Thyroid gland (tissue), 4 donors: Measurements from ENCODE around the gene APEX1. TPM values are rescaled to one million over a fixed set of nuclear protein-coding genes. Genes with fewer than 3 reads are reported as not detected.

ENCODE experiments used
- DNase-seq, 2 donors: peaks; one replicate each; pipeline ENCODE4 v3.0.0-alpha.2; 2019
- H3K27ac ChIP-seq, 3 donors: fragments of 200-600 bp; sonication (generic); 1 replicate in 2 of 3; 2 replicates in 1 of 3; pipeline ENCODE4 v1.5.1; 2016 to 2019; ENCODE audit warnings: mild to moderate bottlenecking in 1 of 3, moderate library complexity in 1 of 3
- H3K27me3 ChIP-seq: fragments of 200-600 bp; sonication (generic); one replicate; pipeline ENCODE4 v1.5.1; 2019
- H3K36me3 ChIP-seq, 2 donors: fragments of 200-600 bp; sonication (generic); one replicate each; pipeline ENCODE4 v1.5.1; 2016 to 2019
- H3K4me1 ChIP-seq, 2 donors: fragments of 200-600 bp; sonication (generic); one replicate each; pipeline ENCODE4 v1.5.1; 2017 to 2019
- H3K4me3 ChIP-seq, 3 donors: fragments of 200-600 bp; sonication (generic); replicated peaks in 1 of 3; 1 replicate in 2 of 3; 2 replicates in 1 of 3; pipeline ENCODE4 v1.5.1; 2016; ENCODE audit warnings: mild to moderate bottlenecking in 1 of 3
- H3K9me3 ChIP-seq: fragments of 200-600 bp; sonication (generic); one replicate; pipeline ENCODE4 v1.5.1; 2017
- CTCF ChIP-seq, 6 experiments: fragments of 200-600 bp in 3 of 6; fragments of 450-650 bp in 3 of 6; sonication (generic) in 3 of 6; IDR thresholded peaks; one replicate each; pipeline ENCODE4 v1.5.1; 2016 to 2019; ENCODE audit warnings: antibody characterized with exemption in 6 of 6, mild to moderate bottlenecking in 2 of 6, inconsistent platforms in 1 of 6, moderate library complexity in 1 of 6
- POLR2A ChIP-seq, 2 donors: fragments of 450-650 bp; IDR thresholded peaks; one replicate each; pipeline ENCODE4 v1.6.1; 2017; ENCODE audit warnings: antibody characterized with exemption in 2 of 2, mild to moderate bottlenecking in 2 of 2, moderate library complexity in 1 of 2
- WGBS, 2 donors: methylation state at CpG; one replicate each; pipeline ENCODE4 v1.1.5; 2017; 5-methylcytosine and 5-hydroxymethylcytosine counted together
- intact Hi-C: fragments of 100-400 bp; cut with DNase I; formaldehyde crosslinking; loops from one replicate; pipeline ENCODE4 v1.15.1; 2023
- total RNA-seq, 4 donors: library from RNA; depleted of rRNA; stranded (reverse); fragments of >200 nt; gene quantifications; one replicate each; pipeline ENCODE4 v1.2.3, GENCODE V29; 2016

APEX1 gene
- total RNA-seq, 4 donors from 2014 or later = 133 to 179 (median 142) TPM

- DNase-seq = peak; percentile 32 to 53
- TF ChIP-seq CTCF (IDR thresholded peaks at IDR 0.05) (no peak), POLR2A (IDR thresholded peaks at IDR 0.05) (no peak)
- Histone ChIP-seq H3K9me3 (no peaks in the 10 kb centered on the region), H3K27me3 (no peaks in the 10 kb centered on the region), H3K27ac (peak overlapping the region in 1 of 3 donors; percentile 56), H3K4me1 (peaks cover 10 to 14% of the 10 kb centered on the region in 2 donors), H3K4me3 (peak overlapping the region in 1 of 3 donors; percentile 10), H3K36me3 (no peaks in the 10 kb centered on the region)
- WGBS, 2 donors = 26 to 34% methylated on average over 20 to 44 of the region's 44 CpGs
- intact Hi-C loops = no loop called here
These were observed 20.1 kb upstream of the APEX1 start for GRCh38 chr14:20434701-20435581.

- Histone ChIP-seq H3K4me1 (peaks cover 5 to 9% of the 10 kb centered on the region in 2 donors), H3K9me3 (no peaks in the 10 kb centered on the region), H3K27me3 (no peaks in the 10 kb centered on the region), H3K27ac (peak within 1 kb of the TSS in 1 of 3 donors; percentile 56), H3K4me3 (peak within 1 kb of the TSS in 1 of 3 donors; percentile 10), H3K36me3 (no peaks in the 10 kb centered on the region)
- TF ChIP-seq POLR2A (IDR thresholded peaks at IDR 0.05) (no peak), CTCF (IDR thresholded peaks at IDR 0.05) (no peak)
- 65 to 78% methylated on average over 16 to 17 of the region's 17 CpGs for WGBS, 2 donors
- DNase-seq = no peak
- intact Hi-C loops = no loop called here
These were observed 19.3 kb upstream of the APEX1 start, which contains the start of gene KLHL33 for GRCh38 chr14:20435582-20436362. Gene KLHL33 (minus strand): TSS chr14:20436166. CDS start chr14:20435811, 355 bp downstream.

- Histone ChIP-seq H3K27ac (no peak overlapping the region), H3K36me3 (no peaks in the 10 kb centered on the region), H3K9me3 (no peaks in the 10 kb centered on the region), H3K4me3 (no peak overlapping the region), H3K4me1 (peaks cover 5 to 9% of the 10 kb centered on the region in 2 donors), H3K27me3 (no peaks in the 10 kb centered on the region)
- TF ChIP-seq POLR2A (IDR thresholded peaks at IDR 0.05) (no peak), CTCF (IDR thresholded peaks at IDR 0.05) (no peak)
- DNase-seq = no peak
- intact Hi-C loops = no loop called here
- 95 to 99% methylated on average over 4 of the region's 4 CpGs for WGBS, 2 donors
These were observed 18.7 kb upstream of the APEX1 start for GRCh38 chr14:20436363-20436755.

- Histone ChIP-seq H3K4me3 (no peak overlapping the region), H3K27me3 (no peaks in the 10 kb centered on the region), H3K9me3 (no peaks in the 10 kb centered on the region), H3K4me1 (peaks cover 5 to 14% of the 10 kb centered on the region in 2 donors), H3K36me3 (no peaks in the 10 kb centered on the region), H3K27ac (no peak overlapping the region)
- intact Hi-C loops = no loop called here
- WGBS, 2 donors = 90 to 93% methylated on average over 7 of the region's 7 CpGs
- no peak for TF ChIP-seq CTCF (IDR thresholded peaks at IDR 0.05)
- no peak for TF ChIP-seq POLR2A (IDR thresholded peaks at IDR 0.05)
- DNase-seq = no peak
These were observed 16.4 kb upstream of the APEX1 start for GRCh38 chr14:20438664-20439063.
